Caco-2 (cell line): ENCODE results near the gene CAPN5. TPM values are rescaled to one million over a fixed set of nuclear protein-coding genes. Genes with fewer than 3 reads are reported as not detected.
A peak's percentile ranks its signal among the peaks of the same experiment; 100 is the strongest.

Experiments used
- BruUV-seq: library from RNA; stranded (reverse); fragments of 400-500 nt; replicated peaks from 2 replicates; lab custom pipeline; 2021; lab: Mats Ljungman, UMichigan
- CTCF ChIA-PET: fragments of 300-600 bp; sonication (Branson Sonifier 250); formaldehyde crosslinking; loops from one replicate; lab custom pipeline; 2022; ENCODE audit warnings: antibody characterized with exemption; lab: Charles Lee
- POLR2A ChIA-PET: fragments of 300-600 bp; sonication (Branson Sonifier 250); formaldehyde crosslinking; loops from one replicate; lab custom pipeline; 2022; ENCODE audit warnings: antibody characterized with exemption; lab: Charles Lee
- DNase-seq, 2 experiments: peaks; one replicate each; pipeline versions ENCODE4 v3.0.0 to v3.0.0-alpha.2; 2020 to 2022
- H3K27me3 ChIP-seq: replicated peaks from 2 replicates; pipeline ENCODE4 v1.6.0; 2011; ENCODE audit warnings: low read length; ENCODE audit not compliant: control insufficient read depth, insufficient read depth
- H3K36me3 ChIP-seq: 2 replicates; pipeline ENCODE4 v1.5.1; 2011; ENCODE audit warnings: low read length; ENCODE audit not compliant: control insufficient read depth, insufficient read depth
- H3K4me1 ChIP-seq: fragments of 250-450 bp; sonication (Bioruptor Pico); 2 replicates; pipeline ENCODE4 v1.5.1; 2020; ENCODE audit warnings: mild to moderate bottlenecking
- H3K4me3 ChIP-seq: 2 replicates; pipeline ENCODE4 v1.5.1; 2011; ENCODE audit warnings: low read depth, mild to moderate bottlenecking, control low read depth, low read length
- H3K9me3 ChIP-seq: fragments of 250-450 bp; sonication (Bioruptor Pico); 2 replicates; pipeline ENCODE4 v1.5.1; 2020; ENCODE audit warnings: mild to moderate bottlenecking, moderate library complexity
- H3K27ac Mint-ChIP-seq: one replicate; pipeline ENCODE4 v1.8.0; 2022; ENCODE audit warnings: mixed read lengths; ENCODE audit not compliant: unreplicated experiment
- H3K27me3 Mint-ChIP-seq: one replicate; pipeline ENCODE4 v1.8.0; 2022; ENCODE audit warnings: mixed read lengths; ENCODE audit not compliant: insufficient read depth, unreplicated experiment
- H3K36me3 Mint-ChIP-seq: one replicate; pipeline ENCODE4 v1.8.0; 2022; ENCODE audit warnings: mild to moderate bottlenecking, mixed read lengths; ENCODE audit not compliant: insufficient read depth, unreplicated experiment
- H3K4me1 Mint-ChIP-seq: one replicate; pipeline ENCODE4 v1.8.0; 2022; ENCODE audit warnings: low read depth, mixed read lengths; ENCODE audit not compliant: unreplicated experiment
- H3K4me3 Mint-ChIP-seq: one replicate; pipeline ENCODE4 v1.8.0; 2022; ENCODE audit warnings: mild to moderate bottlenecking, moderate library complexity, mixed read lengths; ENCODE audit not compliant: unreplicated experiment
- H3K9me3 Mint-ChIP-seq: one replicate; pipeline ENCODE4 v1.8.0; 2022; ENCODE audit warnings: mixed read lengths; ENCODE audit not compliant: unreplicated experiment
- CTCF ChIP-seq, 2 experiments: fragments of 200-600 bp in 1 of 2; IDR thresholded peaks; 1 replicate in 1 of 2; 2 replicates in 1 of 2; pipeline versions ENCODE4 v1.5.1 to v1.8.0; 2011 to 2022; ENCODE audit warnings: antibody characterized with exemption in 1 of 2, control low read depth in 1 of 2, inconsistent platforms in 1 of 2, low read depth in 1 of 2, low read length in 1 of 2, mild to moderate bottlenecking in 1 of 2, moderate library complexity in 1 of 2; ENCODE audit not compliant: insufficient read depth in 1 of 2, severe bottlenecking in 1 of 2, unreplicated experiment in 1 of 2
- intact Hi-C: fragments of 100-400 bp; cut with micrococcal nuclease; formaldehyde crosslinking; loops from one replicate; pipeline ENCODE4 v1.10.0; 2022; ENCODE audit not compliant: unreplicated experiment
- total RNA-seq: library from RNA; stranded (reverse); gene quantifications from 2 replicates; pipeline ENCODE4 v1.2.3, GENCODE V29; 2022

CAPN5 gene
- total RNA-seq, 1 experiment from 2014 or later, result 21.2 TPM

- ChIA-PET CTCF (interaction anchor here (0.6 to 1.5 kb wide), 7 partner anchors 14 to 1983 kb away, joined by 3 to 9 read pairs (median 5); no protein-coding TSS in a partner anchor), POLR2A (no interaction called here)
- Mint-ChIP-seq H3K36me3 (no peaks in the 10 kb centered on the region), H3K4me3 (no peak overlapping the region), H3K27me3 (no peaks in the 10 kb centered on the region), H3K9me3 (no peaks in the 10 kb centered on the region), H3K27ac (no peak overlapping the region), H3K4me1 (peaks cover under 1% of the 10 kb centered on the region)
- peak in 1 of 2 experiments; percentile 76 for DNase-seq
- Histone ChIP-seq H3K9me3 (no peaks in the 10 kb centered on the region), H3K4me1 (no peaks in the 10 kb centered on the region), H3K4me3 (no peak overlapping the region), H3K36me3 (no peaks in the 10 kb centered on the region), H3K27me3 (no peaks in the 10 kb centered on the region)
- peak; percentile 96 to 98 for TF ChIP-seq CTCF (IDR thresholded peaks at IDR 0.05; ENCODE audit: insufficient read depth in 1 of 2, low read depth in 1 of 2, low read length in 1 of 2, severe bottlenecking in 1 of 2, unreplicated experiment in 1 of 2)
- intact Hi-C loops, result loop anchor here (1.0 kb wide), 1 partner anchor 66 kb away; no protein-coding TSS in a partner anchor
- no TSS peak for BruUV-seq
These were observed 46.8 kb downstream of the CAPN5 start for GRCh38 chr11:77113382-77114088.

- Mint-ChIP-seq H3K4me3 (no peak overlapping the region), H3K9me3 (no peaks in the 10 kb centered on the region), H3K36me3 (no peaks in the 10 kb centered on the region), H3K27me3 (no peaks in the 10 kb centered on the region), H3K27ac (no peak overlapping the region), H3K4me1 (no peaks in the 10 kb centered on the region)
- DNase-seq, result no peak
- Histone ChIP-seq H3K4me1 (no peaks in the 10 kb centered on the region), H3K4me3 (no peak overlapping the region), H3K27me3 (no peaks in the 10 kb centered on the region), H3K9me3 (no peaks in the 10 kb centered on the region), H3K36me3 (no peaks in the 10 kb centered on the region)
- no peak for TF ChIP-seq CTCF (IDR thresholded peaks at IDR 0.05; ENCODE audit: insufficient read depth in 1 of 2, low read depth in 1 of 2, low read length in 1 of 2, severe bottlenecking in 1 of 2, unreplicated experiment in 1 of 2)
- CTCF ChIA-PET, result interaction anchor here (0.6 to 1.4 kb wide), 4 partner anchors 48 to 392 kb away, joined by 3 to 9 read pairs (median 4); partner anchors contain the start of gene CAPN5
- intact Hi-C loops, result no loop called here
- POLR2A ChIA-PET, result no interaction called here
- BruUV-seq, result no TSS peak
These were observed 47.3 kb downstream of the CAPN5 start for GRCh38 chr11:77114089-77114463.

- H3K27ac Mint-ChIP-seq, result no peak overlapping the region
- H3K4me3 Mint-ChIP-seq, result no peak overlapping the region
- no peak for DNase-seq
- ChIA-PET POLR2A (no interaction called here), CTCF (interaction anchor here (0.6 to 1.9 kb wide), 9 partner anchors 12 to 429 kb away, joined by 3 to 11 read pairs (median 3); partner anchors contain the start of genes CAPN5 and MYO7A)
- H3K9me3 Mint-ChIP-seq, result no peaks in the 10 kb centered on the region
- Histone ChIP-seq H3K9me3 (no peaks in the 10 kb centered on the region), H3K4me3 (no peak overlapping the region), H3K4me1 (no peaks in the 10 kb centered on the region), H3K27me3 (no peaks in the 10 kb centered on the region), H3K36me3 (no peaks in the 10 kb centered on the region)
- intact Hi-C loops, result no loop called here
- peak; percentile 30 to 58 for TF ChIP-seq CTCF (IDR thresholded peaks at IDR 0.05; ENCODE audit: insufficient read depth in 1 of 2, low read depth in 1 of 2, low read length in 1 of 2, severe bottlenecking in 1 of 2, unreplicated experiment in 1 of 2)
- H3K36me3 Mint-ChIP-seq, result no peaks in the 10 kb centered on the region
- no TSS peak for BruUV-seq
- no peaks in the 10 kb centered on the region for H3K4me1 Mint-ChIP-seq
- H3K27me3 Mint-ChIP-seq, result no peaks in the 10 kb centered on the region
These were observed 48.4 kb downstream of the CAPN5 start for GRCh38 chr11:77115181-77115611.
